Vagina (tissue), 2 donors: Measurements from ENCODE around the gene ARVCF. TPM values are rescaled to one million over a fixed set of nuclear protein-coding genes. Genes with fewer than 3 reads are reported as not detected.

Source experiments
- DNase-seq, 2 donors: peaks; one replicate each; pipeline ENCODE4 v3.0.0-alpha.2; 2017; ENCODE audit errors: extremely low spot score in 2 of 2
- H3K27ac ChIP-seq: fragments of 200-600 bp; sonication (generic); one replicate; pipeline ENCODE4 v1.5.1; 2019
- H3K27me3 ChIP-seq: fragments of 200-600 bp; sonication (generic); one replicate; pipeline ENCODE4 v1.5.1; 2019
- H3K36me3 ChIP-seq, 2 donors: fragments of 200-600 bp; sonication (generic); one replicate each; pipeline ENCODE4 v1.5.1; 2017 to 2019
- H3K4me1 ChIP-seq: fragments of 200-600 bp; sonication (generic); one replicate; pipeline ENCODE4 v1.5.1; 2019
- H3K4me3 ChIP-seq, 2 donors: fragments of 200-600 bp; sonication (generic); 1 replicate in 1 of 2; 2 replicates in 1 of 2; pipeline ENCODE4 v1.5.1; 2016 to 2019
- H3K9me3 ChIP-seq: fragments of 200-600 bp; sonication (generic); one replicate; pipeline ENCODE4 v1.5.1; 2019
- POLR2A ChIP-seq, 2 donors: fragments of 450-650 bp; IDR thresholded peaks; one replicate each; pipeline ENCODE4 v1.6.1; 2017; ENCODE audit warnings: antibody characterized with exemption in 2 of 2, mild to moderate bottlenecking in 2 of 2, moderate library complexity in 2 of 2
- POLR2AphosphoS5 ChIP-seq, 2 donors: sonication (generic); formaldehyde crosslinking; IDR thresholded peaks; one replicate each; pipeline ENCODE4 v1.9.0; 2017; ENCODE audit warnings: antibody characterized with exemption in 2 of 2, mild to moderate bottlenecking in 2 of 2, low read depth in 1 of 2; ENCODE audit not compliant: insufficient read depth in 1 of 2
- intact Hi-C: fragments of 100-400 bp; cut with DNase I; formaldehyde crosslinking; loops from one replicate; pipeline ENCODE4 v1.15.1; 2023
- total RNA-seq: library from RNA; depleted of rRNA; stranded (reverse); fragments of >200 nt; gene quantifications from one replicate; pipeline ENCODE4 v1.2.3, GENCODE V29; 2016
- TF ChIP-seq, protein P1 (sequence below), 3 experiments: fragments of 450-650 bp in 2 of 3; fragments of 200-600 bp in 1 of 3; sonication (generic) in 1 of 3; IDR thresholded peaks; one replicate each; pipeline ENCODE4 v1.5.1; 2017 to 2019; ENCODE audit warnings: antibody characterized with exemption in 3 of 3, mild to moderate bottlenecking in 2 of 3, moderate library complexity in 2 of 3

The ARVCF gene
- total RNA-seq, 1 donor from 2014 or later = 10.8 TPM

DNA sequence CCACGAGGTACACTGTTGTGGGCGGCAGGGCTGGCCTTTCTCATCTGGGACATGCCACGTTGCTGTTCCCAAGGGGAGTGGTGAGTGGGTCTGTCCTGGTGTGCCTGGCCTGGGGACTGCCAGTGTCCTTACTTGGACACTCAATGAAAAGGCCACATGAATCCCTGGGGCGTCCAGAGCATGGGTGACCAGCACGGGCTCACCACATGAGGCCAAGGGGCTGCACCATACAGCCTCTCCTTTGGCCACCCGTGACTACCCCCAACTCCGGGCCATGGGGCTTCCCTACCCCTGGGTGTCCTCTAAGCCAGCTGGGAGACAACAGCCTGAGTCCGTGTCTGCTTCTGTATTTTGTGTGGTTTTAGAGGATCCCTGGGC lies 54.8 kb downstream of the ARVCF start:
- no peak overlapping the region for H3K4me3 ChIP-seq
- DNase-seq = no peak
- no peak overlapping the region for H3K27ac ChIP-seq
- H3K36me3 ChIP-seq = peaks cover 0 to 31% of the 10 kb centered on the region in 2 donors
- H3K4me1 ChIP-seq = peaks cover 49% of the 10 kb centered on the region
- no peaks in the 10 kb centered on the region for H3K27me3 ChIP-seq
- TF ChIP-seq, protein P1, sequence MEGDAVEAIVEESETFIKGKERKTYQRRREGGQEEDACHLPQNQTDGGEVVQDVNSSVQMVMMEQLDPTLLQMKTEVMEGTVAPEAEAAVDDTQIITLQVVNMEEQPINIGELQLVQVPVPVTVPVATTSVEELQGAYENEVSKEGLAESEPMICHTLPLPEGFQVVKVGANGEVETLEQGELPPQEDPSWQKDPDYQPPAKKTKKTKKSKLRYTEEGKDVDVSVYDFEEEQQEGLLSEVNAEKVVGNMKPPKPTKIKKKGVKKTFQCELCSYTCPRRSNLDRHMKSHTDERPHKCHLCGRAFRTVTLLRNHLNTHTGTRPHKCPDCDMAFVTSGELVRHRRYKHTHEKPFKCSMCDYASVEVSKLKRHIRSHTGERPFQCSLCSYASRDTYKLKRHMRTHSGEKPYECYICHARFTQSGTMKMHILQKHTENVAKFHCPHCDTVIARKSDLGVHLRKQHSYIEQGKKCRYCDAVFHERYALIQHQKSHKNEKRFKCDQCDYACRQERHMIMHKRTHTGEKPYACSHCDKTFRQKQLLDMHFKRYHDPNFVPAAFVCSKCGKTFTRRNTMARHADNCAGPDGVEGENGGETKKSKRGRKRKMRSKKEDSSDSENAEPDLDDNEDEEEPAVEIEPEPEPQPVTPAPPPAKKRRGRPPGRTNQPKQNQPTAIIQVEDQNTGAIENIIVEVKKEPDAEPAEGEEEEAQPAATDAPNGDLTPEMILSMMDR (IDR thresholded peaks at IDR 0.05) = no peak
- TF ChIP-seq POLR2A (IDR thresholded peaks at IDR 0.05) (no peak), POLR2AphosphoS5 (IDR thresholded peaks at IDR 0.05; ENCODE audit: insufficient read depth in 1 of 2, low read depth in 1 of 2) (no peak)
- no peaks in the 10 kb centered on the region for H3K9me3 ChIP-seq
- intact Hi-C loops = no loop called here

DNA sequence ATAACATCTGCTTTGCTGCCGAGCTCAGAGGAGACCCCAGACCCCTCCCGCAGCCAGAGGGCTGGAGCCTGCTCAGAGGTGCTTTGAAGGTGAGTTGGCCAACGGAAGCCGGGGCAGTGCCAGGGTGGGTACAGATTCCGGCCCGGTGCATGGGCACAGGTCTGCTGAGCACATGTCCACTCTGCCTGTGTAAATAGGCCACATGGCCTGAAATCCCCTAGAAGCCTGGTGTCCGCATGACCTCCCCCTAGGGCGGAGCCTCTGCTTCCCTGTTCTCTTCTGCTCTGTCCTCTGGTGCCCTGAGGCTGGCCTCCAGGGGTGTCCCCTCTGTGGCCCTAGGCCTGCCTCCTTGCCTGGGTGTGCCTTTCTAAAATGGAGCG lies 55.4 kb downstream of the ARVCF start:
- Histone ChIP-seq H3K27ac (no peak overlapping the region), H3K4me1 (peaks cover 49% of the 10 kb centered on the region), H3K4me3 (no peak overlapping the region), H3K27me3 (no peaks in the 10 kb centered on the region), H3K36me3 (peaks cover 0 to 27% of the 10 kb centered on the region in 2 donors), H3K9me3 (no peaks in the 10 kb centered on the region)
- intact Hi-C loops = no loop called here
- TF ChIP-seq POLR2A (IDR thresholded peaks at IDR 0.05) (no peak), POLR2AphosphoS5 (IDR thresholded peaks at IDR 0.05; ENCODE audit: insufficient read depth in 1 of 2, low read depth in 1 of 2) (no peak)
- TF ChIP-seq, protein P1 (IDR thresholded peaks at IDR 0.05) = no peak
- DNase-seq = no peak

DNA sequence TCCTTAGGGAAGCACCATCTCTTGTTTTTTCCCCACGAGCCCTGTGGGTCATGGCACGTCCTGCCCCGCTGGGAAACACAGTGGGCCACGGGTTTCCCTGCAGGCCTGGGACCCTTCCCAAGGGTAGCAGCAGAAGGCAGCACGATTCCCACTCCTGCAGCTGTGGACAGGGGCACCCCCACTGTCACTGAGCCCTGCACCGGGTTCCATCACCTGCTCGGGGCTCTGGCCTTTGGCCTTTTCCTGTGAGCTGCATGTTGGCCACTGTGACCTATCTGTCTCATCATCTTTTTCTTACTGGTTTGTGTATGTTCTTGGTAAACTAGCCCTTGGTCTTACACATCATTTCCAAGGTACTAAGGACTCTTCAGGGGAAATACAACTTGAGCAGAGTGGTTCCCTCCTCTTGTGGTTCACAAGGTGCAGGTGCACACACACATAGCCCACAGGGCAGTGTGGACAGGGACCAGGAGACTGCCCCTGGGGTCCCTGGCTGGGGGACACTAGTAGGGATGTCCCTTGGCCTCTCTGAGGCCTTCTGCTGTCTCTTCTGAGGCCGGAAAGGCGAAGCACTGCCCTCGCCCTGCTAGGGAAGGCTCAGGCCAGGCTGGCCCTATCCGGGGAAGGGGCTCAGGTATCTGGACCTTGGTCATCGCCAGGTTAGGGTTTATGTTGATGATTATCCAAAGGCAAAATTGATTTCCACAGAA lies 56.0 kb downstream of the ARVCF start:
- DNase-seq = no peak
- Histone ChIP-seq H3K27me3 (no peaks in the 10 kb centered on the region), H3K9me3 (no peaks in the 10 kb centered on the region), H3K4me1 (peaks cover 49% of the 10 kb centered on the region), H3K36me3 (peaks cover 0 to 22% of the 10 kb centered on the region in 2 donors), H3K27ac (no peak overlapping the region), H3K4me3 (no peak overlapping the region)
- intact Hi-C loops = no loop called here
- TF ChIP-seq, protein P1 (IDR thresholded peaks at IDR 0.05) = no peak
- TF ChIP-seq POLR2A (IDR thresholded peaks at IDR 0.05) (no peak), POLR2AphosphoS5 (IDR thresholded peaks at IDR 0.05; ENCODE audit: insufficient read depth in 1 of 2, low read depth in 1 of 2) (no peak)

DNA sequence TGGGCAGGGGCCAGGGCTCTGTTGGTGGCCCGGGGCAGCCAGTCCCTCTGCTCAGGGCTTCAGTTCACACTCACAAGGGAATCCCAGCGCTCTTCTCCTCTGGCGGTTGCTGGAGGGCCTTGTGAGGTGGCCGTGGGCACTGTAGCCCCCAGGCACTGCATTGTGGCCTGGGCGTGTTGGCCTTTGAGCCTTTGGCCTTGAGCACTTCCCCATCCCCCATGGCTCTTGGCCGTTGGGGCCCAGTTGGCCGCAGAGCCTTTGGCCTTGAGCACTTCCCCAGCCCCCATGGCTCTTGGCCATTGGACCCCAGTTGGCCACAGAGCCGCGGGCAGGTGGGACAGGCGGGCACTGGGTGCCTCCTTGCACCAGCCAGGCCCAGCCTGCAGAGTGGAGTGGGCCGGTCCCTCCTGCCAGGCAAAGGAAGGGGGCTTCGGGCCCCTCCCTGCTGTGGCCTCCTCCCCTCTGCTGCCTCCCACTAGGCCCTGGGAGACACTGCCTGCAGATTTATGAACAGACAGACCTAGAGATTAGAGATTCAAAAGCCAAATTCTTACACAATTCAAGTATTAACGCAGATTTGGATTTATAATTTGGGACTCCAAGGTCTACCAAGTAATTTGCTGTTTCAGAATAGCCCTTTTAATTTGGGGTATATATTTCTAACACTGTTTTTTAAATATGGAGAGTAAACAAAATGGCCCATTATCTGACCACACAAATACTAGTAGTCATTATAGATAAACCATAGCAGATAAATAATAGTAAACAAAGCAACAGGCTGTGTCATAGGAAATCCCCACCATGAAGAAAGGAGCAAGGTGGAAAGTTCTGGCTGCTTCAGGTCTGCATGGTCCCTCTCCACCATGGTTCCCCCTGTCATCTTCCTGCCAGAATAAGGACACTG lies 56.8 kb downstream of the ARVCF start:
- Histone ChIP-seq H3K27me3 (no peaks in the 10 kb centered on the region), H3K36me3 (peaks cover 0 to 15% of the 10 kb centered on the region in 2 donors), H3K9me3 (no peaks in the 10 kb centered on the region), H3K27ac (peak overlapping the region; percentile 64), H3K4me1 (peaks cover 55% of the 10 kb centered on the region), H3K4me3 (peak overlapping the region; percentile 25 to 26)
- DNase-seq = no peak
- intact Hi-C loops = no loop called here
- TF ChIP-seq, protein P1 (IDR thresholded peaks at IDR 0.05) = no peak
- peak in 1 of 2 donors; percentile 8 for TF ChIP-seq POLR2AphosphoS5 (IDR thresholded peaks at IDR 0.05; ENCODE audit: insufficient read depth in 1 of 2, low read depth in 1 of 2)
